Activated CD8-positive, alpha-beta memory T cell treated with anti-CD3 and anti-CD28 coated beads for 48 hours (primary cell): ENCODE measurements around the gene PPP1R13L.
"Not testable (repeated sequence)": the region's sequence is repeated elsewhere in the genome, so short reads cannot be mapped to it uniquely, and the experiment has no call there.

Experiments used
- DNase-seq, 3 experiments: peaks; one replicate each; pipeline ENCODE4 v3.0.0-alpha.2; 2020; ENCODE audit warnings: low read depth in 2 of 3, low spot score in 2 of 3

Gene PPP1R13L

DNA sequence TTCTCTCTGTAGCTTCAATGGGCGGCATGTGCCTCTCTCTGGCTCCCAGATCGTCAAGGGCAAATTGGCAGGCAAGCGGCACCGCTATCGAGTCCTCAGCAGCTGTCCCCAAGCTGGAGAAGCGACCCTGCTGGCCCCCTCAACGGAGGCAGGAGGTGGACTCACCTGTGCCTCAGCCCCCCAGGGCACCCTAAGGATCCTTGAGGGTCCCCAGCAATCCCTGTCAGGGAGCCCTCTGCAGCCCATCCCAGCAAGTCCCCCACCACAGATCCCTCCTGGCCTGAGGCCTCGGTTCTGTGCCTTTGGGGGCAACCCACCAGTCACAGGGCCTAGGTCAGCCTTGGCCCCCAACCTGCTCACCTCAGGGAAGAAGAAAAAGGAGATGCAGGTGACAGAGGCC lies 3.3 kb upstream of the PPP1R13L start:
- DNase-seq: no peak

DNA sequence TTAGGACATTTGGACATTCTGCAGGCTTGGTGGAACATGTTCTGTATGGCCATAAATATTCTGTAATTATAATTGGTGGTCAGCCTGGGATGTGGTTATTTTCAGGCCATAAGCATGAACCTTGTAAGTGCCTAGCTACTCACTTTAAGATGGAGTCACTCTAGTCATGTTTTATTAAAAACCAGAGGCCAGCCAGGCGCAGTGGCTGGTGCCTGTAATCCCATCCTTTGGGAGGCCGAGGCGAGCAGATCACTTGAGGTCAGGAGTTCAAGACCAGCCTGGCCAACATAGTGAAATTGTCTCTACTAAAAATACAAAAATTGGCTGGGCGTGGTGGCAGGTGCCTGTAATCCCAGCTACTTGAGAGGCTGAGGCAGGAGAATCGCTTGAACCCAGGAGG lies 2.7 kb upstream of the PPP1R13L start:
- not testable (repeated sequence) for DNase-seq

DNA sequence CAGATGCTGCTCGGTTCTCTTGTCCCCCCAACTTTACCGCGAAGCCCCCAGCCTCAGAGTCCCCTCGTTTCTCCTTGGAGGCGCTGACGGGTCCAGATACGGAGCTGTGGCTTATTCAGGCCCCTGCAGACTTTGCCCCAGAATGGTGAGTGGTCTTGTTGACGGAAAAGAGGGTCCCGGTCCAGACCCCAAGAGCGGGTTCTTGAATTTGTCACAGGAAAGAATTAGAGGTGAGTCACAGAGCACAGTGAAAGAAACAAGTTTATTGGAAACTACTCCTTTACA lies 2.2 kb upstream of the PPP1R13L start:
- no peak for DNase-seq

DNA sequence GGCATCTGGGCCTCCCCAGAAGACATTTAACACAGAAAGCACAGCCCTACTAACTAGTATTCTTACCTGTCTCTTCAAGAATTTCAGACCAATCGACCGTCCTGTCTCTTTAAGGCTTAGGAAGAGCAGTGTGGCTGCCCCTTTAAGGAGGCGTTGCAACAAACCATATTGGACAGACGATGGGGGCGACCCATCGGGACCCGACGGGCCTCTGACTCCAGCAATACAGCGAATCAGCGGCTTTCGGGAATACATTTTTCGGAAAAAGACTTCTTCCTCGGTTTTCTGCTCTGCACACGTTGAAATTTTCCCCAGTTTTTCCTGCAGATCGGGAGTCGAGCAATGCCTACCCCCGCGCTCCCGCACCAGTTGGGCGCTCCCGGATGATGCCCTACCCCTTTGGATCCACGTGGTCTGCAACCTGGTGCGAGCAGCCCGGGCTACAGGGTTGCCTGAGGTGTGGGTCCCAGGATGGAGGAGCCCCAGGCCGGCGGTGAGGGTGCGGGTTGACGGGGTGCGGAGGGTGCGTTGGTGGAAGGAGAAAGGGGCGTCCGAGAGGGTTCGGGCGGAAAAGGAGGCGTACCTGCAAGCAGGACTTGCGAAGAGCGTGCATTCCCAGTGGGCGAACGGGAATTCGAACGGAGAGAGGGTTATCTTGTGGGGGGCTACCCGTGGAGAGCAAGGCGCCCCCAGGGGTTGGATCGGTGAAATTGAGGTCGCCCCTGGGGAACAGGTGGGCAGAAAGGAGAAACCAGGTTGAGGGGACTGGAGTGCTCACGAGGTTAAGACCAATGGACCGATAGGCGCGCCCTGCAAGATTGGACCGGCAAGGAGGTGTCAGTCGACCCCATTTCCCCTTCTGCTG lies 1.6 kb upstream of the PPP1R13L start, which contains the start of gene POLR1G:
Gene POLR1G (plus strand): TSS at position 419 of the 865 bp plus-strand sequence. CDS start 53 bp downstream, at position 472.
- DNase-seq: peak; percentile 60 to 79 (median 61)

- peak; percentile 57 to 76 (median 68) for DNase-seq
Measured at GRCh38 chr19:45405435-45406225, 761 bp upstream of the PPP1R13L start.

- DNase-seq: peak; percentile 31 to 68 (median 44)
Measured at GRCh38 chr19:45403781-45404556, 900 bp downstream of the PPP1R13L start.

DNA sequence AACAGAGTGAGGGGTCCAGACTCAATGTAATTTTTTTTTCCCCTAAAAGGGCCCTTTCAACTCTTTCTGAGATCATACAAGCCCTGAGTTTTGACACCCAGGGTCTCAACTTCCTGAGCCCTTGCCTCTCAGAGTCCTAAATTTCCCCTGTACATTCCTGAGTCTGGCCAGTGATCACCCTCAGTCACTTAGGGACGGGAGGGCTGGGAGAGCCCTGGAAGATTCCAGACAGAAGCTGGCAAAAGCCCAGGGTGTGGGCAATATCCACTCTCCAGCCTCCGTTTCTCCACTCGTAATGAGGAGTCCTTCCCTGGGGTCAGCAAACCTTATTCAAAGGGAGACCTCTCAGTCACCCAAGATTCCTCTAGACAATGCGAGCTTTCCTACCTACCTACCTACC lies 1.6 kb downstream of the PPP1R13L start:
- no peak for DNase-seq

- no peak for DNase-seq
Measured at GRCh38 chr19:45402298-45403061, 2.4 kb downstream of the PPP1R13L start.

GRCh38 chr19:45401815-45402214 lies 3.1 kb downstream of the PPP1R13L start:
- no peak for DNase-seq

DNA sequence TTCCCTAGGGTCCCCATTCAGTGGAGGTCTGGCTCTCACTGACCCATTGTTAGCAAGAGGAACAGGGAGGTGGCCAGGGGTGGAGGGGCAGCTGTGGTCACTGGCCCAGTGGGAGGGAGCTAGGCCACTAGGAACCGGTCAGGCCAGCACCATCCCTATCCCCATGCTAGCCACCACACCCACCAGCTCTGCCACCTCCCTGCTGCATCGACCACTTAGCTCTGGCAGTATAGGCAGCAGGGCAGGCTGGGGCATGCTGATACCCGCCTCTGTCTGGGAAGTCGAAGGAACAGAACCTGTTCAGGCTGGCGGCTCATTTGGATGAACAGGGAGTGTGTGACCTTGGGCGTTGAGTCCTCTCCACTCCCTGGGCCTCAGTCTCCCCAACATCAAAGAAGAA lies 4.7 kb downstream of the PPP1R13L start:
- no peak for DNase-seq

- DNase-seq: no peak
Measured at GRCh38 chr19:45395821-45396617, 8.8 kb downstream of the PPP1R13L start.

- no peak for DNase-seq
Measured at GRCh38 chr19:45391871-45392665, 12.8 kb downstream of the PPP1R13L start.

DNA sequence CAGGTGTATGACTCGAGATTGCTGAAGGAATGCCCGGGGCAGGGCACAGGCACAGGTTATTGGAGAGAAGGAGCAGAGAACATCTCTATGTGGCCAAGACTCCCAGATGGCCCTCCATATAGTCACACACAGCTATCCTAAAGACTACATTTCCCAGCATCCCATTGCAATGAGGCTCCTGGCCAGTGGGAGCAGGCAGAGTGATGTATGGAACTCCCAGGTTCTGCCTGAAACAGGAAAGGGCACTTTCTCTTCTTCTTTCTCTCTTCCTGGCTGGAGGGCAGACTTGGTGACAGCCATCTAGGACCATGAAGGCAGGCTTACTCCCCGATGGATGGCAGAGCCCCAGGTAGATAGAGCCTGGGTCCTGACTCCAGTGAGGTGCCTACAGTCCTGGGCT lies 13.5 kb downstream of the PPP1R13L start:
- DNase-seq: no peak

DNA sequence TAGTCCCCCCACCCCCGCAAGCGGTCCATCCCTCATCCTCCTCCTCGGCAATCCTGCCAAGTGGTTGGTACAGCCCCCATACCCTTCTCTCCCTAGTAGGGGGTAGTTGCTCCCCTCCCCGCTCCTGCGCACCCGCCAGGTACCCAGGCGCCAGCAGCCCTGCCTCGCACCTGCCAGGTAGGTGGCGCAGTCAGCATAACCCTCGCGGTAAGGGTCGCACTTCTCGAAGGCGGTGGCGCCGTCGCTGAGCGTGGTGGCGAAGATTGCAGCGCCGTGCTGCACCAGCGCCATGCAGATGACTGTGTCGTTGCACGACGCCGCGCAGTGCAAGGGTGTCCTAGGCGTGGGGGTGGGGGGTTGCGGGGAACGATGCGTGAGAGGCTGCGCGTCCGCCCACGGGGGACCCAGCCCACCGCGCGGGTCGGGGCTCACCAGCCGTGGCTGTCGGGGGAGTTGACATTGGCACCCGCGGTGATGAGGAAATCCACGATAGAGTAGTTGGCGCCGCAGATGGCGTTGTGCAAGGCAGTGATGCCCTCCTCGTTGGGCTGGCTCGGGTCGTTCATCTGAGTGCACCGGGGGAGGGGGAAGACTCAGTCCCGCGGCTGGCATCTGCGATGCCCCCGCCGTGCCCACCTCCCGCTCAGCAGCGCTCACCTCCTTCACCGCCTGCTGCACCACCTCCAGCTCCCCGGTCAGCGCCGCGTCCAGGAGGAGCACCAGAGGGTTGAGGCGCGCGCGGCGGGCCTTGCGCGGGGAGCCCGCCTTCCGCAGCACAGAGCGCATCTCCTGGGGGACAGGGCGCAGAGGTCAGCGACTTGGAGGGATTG lies 19.3 kb downstream of the PPP1R13L start:
- DNase-seq: no peak

GRCh38 chr19:45382426-45382825 lies 22.4 kb downstream of the PPP1R13L start:
- DNase-seq: no peak

GRCh38 chr19:45380107-45380506 lies 24.8 kb downstream of the PPP1R13L start:
- no peak for DNase-seq

- no peak for DNase-seq
Measured at GRCh38 chr19:45376045-45376724, 28.7 kb downstream of the PPP1R13L start.
